Kidney capillary endothelial cell (primary cell): ENCODE measurements around the gene TNIP1.
A peak's percentile ranks its signal among the peaks of the same experiment; 100 is the strongest.

Source experiments
- DNase-seq: peaks from one replicate; pipeline ENCODE4 v3.0.0-alpha.2; 2018; ENCODE audit warnings: low spot score

TNIP1 gene, protein sequence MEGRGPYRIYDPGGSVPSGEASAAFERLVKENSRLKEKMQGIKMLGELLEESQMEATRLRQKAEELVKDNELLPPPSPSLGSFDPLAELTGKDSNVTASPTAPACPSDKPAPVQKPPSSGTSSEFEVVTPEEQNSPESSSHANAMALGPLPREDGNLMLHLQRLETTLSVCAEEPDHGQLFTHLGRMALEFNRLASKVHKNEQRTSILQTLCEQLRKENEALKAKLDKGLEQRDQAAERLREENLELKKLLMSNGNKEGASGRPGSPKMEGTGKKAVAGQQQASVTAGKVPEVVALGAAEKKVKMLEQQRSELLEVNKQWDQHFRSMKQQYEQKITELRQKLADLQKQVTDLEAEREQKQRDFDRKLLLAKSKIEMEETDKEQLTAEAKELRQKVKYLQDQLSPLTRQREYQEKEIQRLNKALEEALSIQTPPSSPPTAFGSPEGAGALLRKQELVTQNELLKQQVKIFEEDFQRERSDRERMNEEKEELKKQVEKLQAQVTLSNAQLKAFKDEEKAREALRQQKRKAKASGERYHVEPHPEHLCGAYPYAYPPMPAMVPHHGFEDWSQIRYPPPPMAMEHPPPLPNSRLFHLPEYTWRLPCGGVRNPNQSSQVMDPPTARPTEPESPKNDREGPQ

DNA sequence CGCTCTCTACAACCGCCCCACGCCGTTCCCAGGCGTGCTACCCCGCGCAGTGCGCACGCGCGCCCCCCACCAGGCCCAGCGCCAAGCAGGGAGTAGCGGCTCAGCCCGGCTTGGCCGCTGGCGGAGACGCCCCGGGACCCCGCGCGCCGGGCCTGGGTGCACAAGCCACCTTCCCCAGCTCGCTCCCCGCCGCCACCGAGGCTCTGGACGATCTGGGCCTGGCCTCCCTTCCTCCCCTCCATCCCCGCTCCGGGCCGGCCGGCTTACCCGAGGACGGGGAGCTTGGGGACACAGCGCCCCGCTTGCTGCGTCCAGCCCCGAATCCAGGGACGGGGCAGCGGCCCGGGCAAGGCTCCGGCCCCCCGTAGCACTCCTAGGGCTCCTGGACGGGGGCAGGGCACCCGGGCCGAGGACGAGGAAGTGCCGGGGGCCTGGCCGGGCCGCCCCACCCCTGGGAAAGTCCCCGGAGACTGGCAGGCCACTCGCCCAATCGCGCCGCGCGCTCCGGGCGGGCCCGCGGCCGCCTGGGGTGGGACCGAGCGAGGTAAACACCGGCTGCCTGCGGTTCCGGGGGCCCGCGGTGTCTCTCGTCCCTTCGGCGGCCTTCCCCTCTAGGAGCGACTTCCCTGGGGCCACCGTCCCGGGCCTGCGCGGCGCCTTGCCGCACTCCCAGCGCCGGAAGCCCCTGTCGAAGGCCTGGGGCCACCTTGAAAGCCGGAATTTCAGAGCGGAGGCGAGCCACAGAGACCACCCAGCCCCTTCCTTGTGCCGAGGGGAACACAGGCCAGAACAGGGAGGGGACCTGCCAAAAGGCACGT, at the start of gene TNIP1:
Gene TNIP1 (minus strand): TSS at position 422 of the 818 bp plus-strand sequence. CDS start 15,939 bp downstream, outside the sequence.
- DNase-seq, result peak; percentile 83

DNA sequence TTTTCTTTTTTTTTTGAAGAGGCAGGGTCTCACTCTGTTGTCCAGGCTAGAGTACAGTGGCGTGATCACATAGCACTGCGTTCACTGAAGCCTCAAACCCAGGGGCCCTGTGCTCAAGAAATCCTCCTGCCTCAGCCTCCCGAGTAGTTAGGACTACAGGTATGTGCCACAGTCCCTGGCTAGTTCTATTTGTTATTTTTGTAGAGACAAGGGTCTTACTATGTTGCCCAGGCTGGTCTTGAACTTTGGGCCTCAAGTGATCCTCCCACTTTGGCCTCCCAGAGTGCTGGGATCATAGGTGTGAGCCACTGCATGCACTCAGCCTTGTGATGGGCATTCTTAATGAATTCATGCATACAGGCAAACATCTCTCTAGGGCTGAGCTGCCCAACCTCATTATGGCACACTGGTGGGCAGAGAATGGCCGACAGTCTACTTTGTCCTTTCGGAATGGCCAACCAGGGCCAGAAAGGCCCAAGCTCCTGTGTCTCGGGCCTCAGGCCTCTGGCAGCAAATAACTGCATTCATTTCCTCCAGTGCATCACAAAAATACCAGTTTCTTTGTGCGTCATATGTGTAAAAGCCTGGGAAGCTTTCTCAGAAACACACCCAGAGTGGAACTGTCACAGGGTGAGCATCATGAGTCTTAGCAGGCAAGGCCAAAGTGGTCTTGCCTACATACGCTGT, 49.5 kb upstream of the TNIP1 start:
- no peak for DNase-seq

DNA sequence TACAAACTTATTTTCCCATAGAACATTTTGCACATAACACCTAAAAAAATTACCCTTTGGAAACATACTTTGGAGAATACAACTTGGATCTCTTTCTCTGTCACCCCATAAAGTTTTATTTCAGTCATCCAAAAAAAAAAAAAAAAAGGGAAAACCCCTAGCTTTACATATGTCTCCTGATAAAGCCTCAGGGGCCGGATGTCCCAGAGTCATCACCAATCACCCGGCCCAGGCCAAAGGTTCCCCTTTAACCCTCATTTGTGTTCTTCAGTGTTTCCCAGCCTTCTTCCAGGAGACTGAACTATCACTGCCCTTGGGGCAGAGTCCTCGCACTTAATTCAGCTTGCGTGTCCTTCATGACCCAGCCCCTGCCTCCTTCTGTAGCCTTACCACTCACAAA, 48.0 kb upstream of the TNIP1 start:
- DNase-seq, result no peak

DNA sequence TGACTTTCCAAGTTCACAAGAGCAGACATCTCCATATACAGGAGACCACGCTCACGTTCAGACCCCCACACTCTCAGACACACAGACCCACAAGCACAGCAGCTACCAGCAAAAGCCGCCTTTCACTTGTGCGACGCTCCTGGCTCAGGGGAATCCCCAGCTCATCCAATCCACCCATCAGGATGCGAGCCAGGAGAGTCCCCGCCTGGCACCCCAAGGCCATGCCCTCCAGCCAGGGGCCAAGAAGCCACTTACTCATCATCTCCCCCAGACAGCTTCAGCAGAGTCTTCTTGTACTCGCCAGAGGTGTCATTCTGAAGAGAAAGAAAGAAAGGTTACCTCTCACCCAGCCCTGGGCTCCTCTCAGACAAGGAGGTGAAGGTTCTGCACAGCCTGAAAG, 47.1 kb upstream of the TNIP1 start:
- DNase-seq, result no peak

DNA sequence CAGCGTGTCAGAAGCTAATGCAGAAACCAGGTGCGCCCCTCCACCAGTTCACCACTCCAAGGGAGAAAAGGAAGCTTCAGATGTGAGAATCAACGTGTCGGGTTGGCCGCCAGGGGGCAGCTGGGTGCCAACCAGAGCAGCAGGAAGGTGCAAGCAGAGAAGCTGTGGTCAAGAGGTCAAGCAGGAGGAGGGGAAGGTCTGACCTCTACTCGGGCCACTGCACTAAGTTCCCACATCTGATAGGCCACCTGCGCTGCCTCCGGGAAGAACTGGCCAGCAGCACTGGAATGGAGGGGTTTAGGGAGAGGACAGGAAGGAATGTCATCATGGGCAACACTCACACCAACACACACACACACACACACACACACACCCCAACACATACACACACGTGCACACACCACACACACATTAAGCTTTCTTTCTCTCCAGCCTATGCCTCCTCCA, 45.4 kb upstream of the TNIP1 start:
- DNase-seq, result peak; percentile 71

DNA sequence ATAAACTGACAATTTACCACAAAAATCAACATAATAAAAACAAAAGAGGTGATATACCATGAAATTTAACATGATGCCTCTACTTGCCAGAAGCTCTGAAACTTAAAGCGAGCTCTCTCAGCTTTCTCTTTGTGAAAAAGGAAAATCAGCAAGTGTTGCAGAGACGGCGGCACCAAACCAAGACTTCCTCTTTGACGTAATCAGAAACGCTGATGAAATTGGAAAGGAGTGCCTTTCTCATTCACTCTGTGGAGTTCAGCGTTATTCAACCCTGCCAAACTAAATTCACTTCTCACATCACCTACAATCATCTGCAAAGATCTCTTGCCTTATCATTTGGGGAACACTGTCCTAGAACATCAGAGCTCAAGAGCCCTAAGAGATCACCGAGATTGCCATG, 44.6 kb upstream of the TNIP1 start:
- no peak for DNase-seq

DNA sequence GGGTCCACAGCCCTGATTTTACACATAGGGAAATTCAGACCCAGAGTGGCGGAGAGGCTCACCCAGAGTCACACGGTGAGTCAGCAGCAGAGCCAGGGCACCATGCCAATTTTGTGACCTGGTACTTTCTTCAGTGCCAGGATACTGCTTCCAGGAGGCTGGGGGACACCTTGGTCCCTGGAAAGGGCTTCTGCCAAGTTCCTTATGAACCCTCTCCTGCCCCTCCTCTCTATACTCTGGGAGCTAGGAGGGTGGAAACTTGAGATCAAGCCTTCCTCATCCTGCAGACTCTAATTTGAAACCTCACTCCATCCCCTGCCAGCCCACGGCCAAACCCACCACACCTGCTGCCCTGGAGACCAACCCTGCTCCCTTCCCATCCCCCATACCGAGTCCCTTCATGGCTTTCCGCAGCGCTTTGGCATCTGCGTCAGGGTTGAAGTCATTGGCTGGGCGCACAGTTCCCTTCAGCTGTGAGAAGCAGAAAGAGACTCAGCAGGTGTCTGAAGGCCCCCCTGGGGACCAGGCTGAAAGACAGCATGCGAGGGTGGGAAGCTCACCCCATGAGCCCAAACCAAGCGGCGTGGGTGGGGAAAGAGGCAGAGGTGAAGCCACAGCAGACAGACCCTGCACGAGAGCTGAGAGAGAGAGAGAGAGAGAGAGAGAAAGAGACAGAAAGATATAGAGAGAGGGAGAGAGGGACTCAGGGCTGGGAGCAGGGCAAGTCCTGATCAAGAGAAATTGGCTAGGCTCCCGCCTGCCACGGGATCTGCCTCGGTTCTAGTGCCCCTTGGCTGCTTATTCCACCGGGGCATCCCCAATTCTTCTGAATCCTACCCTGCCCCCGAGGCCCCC, 43.3 kb upstream of the TNIP1 start:
- DNase-seq, result no peak

DNA sequence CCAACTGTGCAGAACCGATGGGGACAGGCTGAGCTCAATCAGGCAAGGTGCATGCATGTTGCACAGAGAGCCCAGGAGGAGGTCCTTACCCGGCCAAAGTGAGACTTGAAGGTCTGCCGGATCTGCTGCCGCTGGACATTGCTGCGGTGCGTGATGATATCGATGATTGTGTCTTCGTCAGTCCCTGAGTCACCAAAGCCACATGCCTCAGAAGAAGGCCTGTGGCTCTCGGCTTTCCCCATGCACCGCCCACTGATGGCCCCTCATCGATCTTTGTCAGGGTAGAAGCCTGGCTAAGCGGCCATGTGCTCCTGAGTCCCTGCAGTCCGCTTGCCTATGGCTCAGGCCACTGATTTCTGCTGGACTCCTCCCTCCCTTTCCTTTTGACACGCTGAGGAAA, 42.0 kb upstream of the TNIP1 start:
- no peak for DNase-seq

DNA sequence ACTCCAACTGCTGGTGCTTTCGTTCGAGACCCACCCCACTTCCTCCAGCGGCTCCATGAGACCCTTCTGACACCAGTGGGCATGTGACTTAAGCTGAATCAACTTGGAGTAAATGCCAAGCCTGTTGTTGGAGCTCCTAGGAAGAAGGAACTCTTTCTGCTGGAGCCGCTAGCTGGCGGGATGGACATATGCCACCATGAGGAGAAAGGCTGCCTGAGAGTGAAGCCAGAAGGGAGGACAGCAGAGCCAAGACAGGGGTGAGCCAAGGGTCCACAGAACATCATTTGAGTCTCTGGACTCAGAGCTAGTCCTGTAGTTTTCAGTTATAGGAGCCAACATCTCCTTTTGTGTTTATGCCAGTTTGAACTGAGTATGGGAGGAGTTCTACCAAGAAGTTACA, 40.8 kb upstream of the TNIP1 start:
- DNase-seq, result no peak

DNA sequence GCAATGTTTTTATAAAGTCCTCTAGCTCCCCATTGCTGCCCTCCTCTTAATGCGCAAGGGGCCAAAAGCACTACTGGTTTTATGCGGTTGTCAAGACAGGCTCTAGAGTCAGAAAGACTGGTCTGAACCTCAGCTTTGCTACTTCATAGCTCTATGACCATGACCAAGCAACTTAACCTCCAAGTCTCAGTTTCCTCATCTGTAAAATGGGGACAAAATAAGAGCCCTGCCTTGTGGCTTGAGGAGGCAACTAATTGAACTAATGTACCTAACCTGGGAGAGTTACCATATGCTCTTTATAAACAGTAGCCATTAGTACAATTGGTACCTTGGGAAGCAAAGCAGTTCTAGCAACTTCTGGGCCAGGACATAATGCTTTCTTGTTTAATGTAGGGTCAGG, 40.3 kb upstream of the TNIP1 start:
- no peak for DNase-seq

DNA sequence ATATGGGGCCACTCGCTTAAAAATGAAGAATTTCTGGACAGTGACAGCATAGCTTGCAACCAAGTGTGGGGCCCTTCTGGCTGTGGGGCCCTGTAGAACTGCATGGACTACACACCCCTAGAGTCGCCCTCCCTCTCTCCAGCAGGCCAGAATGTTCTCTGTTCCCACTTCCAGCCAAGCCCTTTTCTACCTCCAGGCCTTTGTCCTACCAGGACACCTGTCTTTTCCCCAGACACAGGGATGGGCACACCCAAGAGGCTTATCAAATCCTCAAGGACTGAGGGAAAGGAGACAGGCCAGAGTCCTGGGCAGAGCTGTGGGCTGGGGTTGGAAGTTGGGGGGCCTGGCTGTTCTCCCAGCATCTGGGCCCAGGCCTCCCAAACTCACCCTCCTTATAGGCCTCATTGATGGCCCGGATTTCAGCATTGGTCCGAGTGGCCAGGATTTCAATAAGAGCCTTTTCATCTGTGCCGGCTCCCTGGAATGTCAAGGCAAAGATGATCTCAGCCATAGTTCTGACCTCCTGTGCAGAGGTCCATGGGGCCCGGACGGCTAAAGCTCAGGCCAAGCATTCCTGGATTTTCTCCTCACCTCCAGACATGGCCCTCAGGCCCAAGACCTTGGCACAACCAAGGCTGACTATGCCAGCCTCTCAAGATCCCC, 38.2 kb upstream of the TNIP1 start:
- no peak for DNase-seq

DNA sequence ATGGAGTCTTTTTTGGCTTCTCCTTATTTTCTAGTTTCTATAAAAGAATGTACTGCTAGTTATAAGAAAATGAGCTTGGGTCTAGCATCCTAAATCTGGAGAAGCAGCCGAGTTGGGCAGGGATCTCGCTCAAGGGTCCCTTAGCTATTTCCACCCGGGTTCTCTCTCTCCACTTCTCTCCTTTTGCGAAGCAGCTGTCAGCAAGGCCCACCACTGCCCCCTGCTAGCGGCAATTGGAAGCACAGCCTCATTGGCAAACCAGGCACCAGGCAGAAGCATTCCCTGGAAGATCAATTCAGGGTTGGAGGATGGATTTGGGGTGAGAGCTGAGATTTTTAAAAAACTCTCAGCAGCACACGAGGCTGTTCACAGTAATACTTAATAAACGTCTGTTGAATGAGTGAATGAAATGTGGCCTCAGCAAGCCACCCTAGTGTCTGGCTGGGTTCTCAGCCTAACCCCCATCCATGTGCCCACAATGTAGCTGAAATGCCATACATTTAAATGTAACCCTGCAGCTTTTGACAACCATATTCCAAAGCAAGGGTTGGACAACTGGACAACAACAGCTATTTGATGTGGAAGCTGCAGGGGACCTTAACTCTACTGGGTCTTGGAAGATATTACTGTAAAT, 34.6 kb upstream of the TNIP1 start:
- peak; percentile 50 for DNase-seq

DNA sequence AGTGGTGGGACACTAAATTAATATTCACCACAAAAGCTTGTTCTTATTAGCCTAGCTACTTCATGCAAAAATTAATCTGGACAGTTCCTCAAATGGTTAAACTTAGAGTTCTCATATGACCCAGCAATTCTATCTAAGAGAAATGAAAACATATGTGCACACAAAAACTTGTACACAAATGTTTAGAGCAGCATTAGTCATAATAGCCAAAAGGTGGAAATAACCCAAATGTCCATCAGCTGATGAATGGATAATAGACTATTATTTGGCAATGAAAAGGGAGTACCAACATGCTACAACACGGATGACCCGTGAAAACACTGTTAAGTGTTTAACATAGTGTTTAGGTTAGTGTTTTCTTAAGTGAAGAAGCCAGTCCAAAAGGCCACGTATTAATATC, 32.8 kb upstream of the TNIP1 start:
- no peak for DNase-seq

DNA sequence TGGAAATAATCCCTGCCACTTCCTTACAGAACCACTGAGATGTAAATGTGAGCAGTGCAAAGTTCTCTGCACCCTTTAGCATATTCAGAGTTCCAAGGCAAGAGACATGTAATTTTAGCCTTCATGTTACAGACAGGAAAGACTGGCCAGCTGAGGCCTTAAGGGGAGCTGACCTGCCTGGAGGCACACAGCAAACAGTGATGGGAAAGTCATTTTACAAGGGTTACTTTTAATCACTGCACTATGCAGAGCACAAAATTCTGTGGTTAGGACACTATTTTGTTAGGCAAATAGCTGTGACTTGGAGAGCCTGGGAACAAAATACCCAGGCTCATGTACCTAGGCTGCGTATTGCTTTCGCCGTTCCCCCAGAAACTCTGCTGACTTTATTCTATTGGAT, 30.2 kb upstream of the TNIP1 start:
- DNase-seq, result no peak

DNA sequence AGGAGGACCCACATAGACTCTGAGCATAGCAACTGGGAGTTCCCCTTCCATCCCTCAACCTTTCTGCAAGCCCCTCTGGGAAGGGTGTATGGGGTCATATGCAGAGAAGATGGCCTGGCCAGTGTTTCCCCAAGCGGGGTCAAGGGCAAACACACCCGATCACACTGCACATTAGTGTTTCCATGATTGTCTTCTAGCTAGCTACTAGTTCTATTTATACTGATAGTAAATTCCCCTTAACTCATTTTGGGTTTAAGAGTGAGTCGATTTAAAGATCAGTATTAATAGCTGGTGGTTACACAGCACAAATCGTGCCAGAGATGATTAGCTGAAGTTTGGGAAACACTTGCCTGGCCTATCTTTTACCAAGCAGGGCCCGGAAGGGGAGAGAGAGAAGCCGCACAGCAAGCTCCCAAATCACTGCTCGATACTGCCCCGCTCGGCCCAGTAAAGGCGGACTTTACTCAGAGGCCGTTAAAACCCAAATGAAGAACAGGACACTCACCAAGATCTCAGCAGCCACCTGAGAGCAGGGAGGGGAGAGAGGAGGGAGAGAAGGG, 29.4 kb upstream of the TNIP1 start:
- DNase-seq, result no peak

DNA sequence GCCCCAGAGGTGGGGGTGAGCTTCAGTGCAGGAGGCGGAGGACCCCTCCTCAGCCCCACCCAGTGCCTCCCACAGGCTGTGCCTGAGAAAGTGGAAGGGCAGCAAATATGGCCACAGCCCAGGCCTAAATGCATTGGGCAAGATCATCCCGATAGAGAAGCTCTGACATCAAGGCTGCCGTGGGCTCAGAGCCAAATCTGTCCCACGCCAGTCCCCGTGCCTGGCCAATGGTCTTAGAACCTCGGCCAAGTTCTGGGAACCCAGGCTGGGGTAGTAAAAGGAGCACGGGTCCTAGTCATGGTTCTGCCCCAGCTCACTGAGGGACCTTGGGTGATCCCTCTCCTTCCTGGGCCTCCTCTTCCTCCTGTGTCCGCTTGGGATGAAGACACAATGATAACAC, 27.7 kb upstream of the TNIP1 start:
- no peak for DNase-seq

DNA sequence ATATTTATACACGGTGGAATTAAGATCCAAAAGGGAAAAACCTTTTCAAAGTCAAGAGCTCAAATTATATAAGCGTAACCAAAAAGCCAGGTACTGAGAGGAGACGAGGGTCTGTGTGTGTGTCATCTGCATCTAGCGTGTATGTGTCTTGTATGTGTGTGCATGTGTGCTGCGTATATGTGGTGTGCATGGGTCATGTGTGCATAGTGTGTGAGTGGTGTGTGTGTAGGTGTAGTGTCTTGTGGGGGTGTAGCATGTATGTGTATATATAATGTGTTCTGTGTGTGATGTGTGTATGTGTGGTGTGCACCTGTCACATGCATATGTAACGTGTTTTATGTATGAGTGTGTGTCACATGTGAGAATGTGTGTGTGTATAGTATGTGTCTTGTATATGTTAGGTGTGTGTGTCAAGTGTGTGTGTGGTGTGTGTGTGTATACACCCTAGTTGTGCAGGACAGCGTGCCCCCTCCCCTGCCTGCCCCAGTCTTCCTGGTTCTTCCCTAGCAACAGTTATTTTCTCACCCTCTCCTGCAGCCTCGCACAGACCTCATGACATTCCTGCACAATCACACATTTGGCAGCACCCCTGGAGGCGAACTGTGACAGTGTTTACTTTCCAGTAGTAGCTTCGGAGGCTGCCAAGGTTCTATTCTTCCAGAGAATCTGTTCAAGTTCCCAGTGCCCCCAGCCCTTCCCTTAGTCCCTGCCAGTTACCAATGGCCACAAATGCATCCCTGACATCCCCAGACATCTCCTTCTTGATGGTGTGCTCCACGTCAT, 27.1 kb upstream of the TNIP1 start:
- DNase-seq, result no peak

DNA sequence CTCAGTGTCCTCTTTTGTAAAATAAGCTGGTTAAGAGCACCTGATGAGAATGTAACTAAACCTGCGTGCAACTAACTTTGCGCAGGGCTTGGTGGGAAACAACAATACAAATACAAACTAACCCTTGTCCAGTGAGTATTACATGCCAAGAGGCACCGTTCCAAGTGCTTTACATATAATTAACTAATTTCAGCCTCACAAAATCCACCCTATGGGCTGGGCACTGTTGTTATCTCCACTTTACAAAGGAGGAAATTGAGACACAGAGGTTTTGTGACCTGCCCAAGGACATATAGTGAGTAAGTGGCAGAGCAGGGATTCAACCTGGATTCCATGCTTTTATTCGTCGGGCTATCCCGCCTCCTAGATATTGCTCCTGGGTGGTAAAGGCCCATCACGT, 26.2 kb upstream of the TNIP1 start:
- no peak for DNase-seq

DNA sequence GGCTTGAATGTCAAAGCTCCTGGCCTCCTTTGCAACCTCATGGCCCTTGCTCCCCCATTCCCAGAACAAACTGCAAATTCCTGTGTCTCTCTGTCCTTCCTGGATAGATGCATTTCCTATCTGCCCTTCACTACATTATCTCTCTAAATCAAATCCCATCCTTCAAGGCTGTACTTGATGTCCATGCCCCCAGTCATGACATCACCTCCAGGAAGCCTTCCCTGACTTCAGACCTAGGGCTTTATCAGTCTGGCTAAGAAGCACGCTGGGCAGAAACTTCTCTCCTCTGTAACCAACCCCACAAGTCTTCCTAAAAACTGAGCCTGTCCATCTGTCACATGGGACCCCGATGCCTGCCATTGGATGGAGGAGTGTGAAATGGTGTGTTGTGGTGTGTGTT, 25.7 kb upstream of the TNIP1 start:
- no peak for DNase-seq
